DOHH2 (cell line): Measurements from ENCODE around the gene PTPN4.
"Not testable (repeated sequence)": the region's sequence is repeated elsewhere in the genome, so short reads cannot be mapped to it uniquely, and the experiment has no call there.

Source experiments
- H3F3A ChIP-seq: fragments of 200-600 bp; sonication (generic), shearing (Covaris generic); 2 replicates; pipeline ENCODE4 v1.6.0; 2016; ENCODE audit warnings: antibody characterized with exemption, mild to moderate bottlenecking; ENCODE audit not compliant: control insufficient read depth, insufficient read depth
- H3K27ac ChIP-seq: fragments of 200-600 bp; sonication (generic); 2 replicates; pipeline ENCODE4 v1.5.1; 2014; ENCODE audit warnings: low read depth, mild to moderate bottlenecking, low read length, moderate library complexity
- H3K27me3 ChIP-seq: fragments of 200-600 bp; sonication (generic); 2 replicates; pipeline ENCODE4 v1.6.1; 2014; ENCODE audit warnings: mild to moderate bottlenecking, low read length, mixed read lengths; ENCODE audit not compliant: control insufficient read depth
- H3K36me3 ChIP-seq: fragments of 200-600 bp; sonication (generic); 2 replicates; pipeline ENCODE4 v1.6.1; 2014; ENCODE audit warnings: mild to moderate bottlenecking, low read length, moderate library complexity, mixed read lengths; ENCODE audit not compliant: control insufficient read depth
- H3K4me1 ChIP-seq: fragments of 200-600 bp; sonication (generic); 2 replicates; pipeline ENCODE4 v1.6.1; 2014; ENCODE audit warnings: mild to moderate bottlenecking, low read length, mixed read lengths; ENCODE audit not compliant: control insufficient read depth
- H3K4me2 ChIP-seq: fragments of 200-600 bp; sonication (generic); 2 replicates; pipeline ENCODE4 v1.6.0; 2014; ENCODE audit warnings: mild to moderate bottlenecking, low read length, moderate library complexity
- H3K4me3 ChIP-seq: fragments of 200-600 bp; sonication (generic); 2 replicates; pipeline ENCODE4 v1.5.1; 2014; ENCODE audit warnings: mild to moderate bottlenecking, low read length, mixed read lengths
- H3K79me2 ChIP-seq: fragments of 200-600 bp; sonication (generic); 2 replicates; pipeline ENCODE4 v1.6.1; 2014; ENCODE audit warnings: mild to moderate bottlenecking, low read length, mixed read lengths; ENCODE audit not compliant: control insufficient read depth
- H3K9me2 ChIP-seq: fragments of 200-600 bp; sonication (generic); replicated peaks from 2 replicates; pipeline ENCODE4 v1.6.1; 2014; ENCODE audit warnings: mild to moderate bottlenecking, low read length, mixed read lengths; ENCODE audit not compliant: control insufficient read depth
- H3K9me3 ChIP-seq: fragments of 200-600 bp; sonication (generic); 2 replicates; pipeline ENCODE4 v1.6.1; 2014; ENCODE audit warnings: antibody characterized with exemption, low read length, mixed read lengths; ENCODE audit not compliant: control insufficient read depth, insufficient read depth
- H4K20me1 ChIP-seq: fragments of 200-600 bp; sonication (generic); 2 replicates; pipeline ENCODE4 v1.6.0; 2014; ENCODE audit warnings: low read depth, mild to moderate bottlenecking, antibody characterized with exemption, low read length, moderate library complexity; ENCODE audit not compliant: control insufficient read depth, insufficient read depth
- CTCF ChIP-seq: fragments of 200-600 bp; sonication (generic); IDR thresholded peaks from one replicate; pipeline ENCODE4 v1.5.1; 2014; ENCODE audit warnings: antibody characterized with exemption, mild to moderate bottlenecking, low read depth, low read length; ENCODE audit not compliant: poor library complexity, severe bottlenecking
- EZH2phosphoT487 ChIP-seq: fragments of 200-600 bp; sonication (generic); IDR thresholded peaks from 2 replicates; pipeline ENCODE4 v1.6.1; 2017; ENCODE audit warnings: borderline replicate concordance, mild to moderate bottlenecking, antibody characterized with exemption, low read length, moderate library complexity, mixed read lengths

PTPN4 gene

DNA sequence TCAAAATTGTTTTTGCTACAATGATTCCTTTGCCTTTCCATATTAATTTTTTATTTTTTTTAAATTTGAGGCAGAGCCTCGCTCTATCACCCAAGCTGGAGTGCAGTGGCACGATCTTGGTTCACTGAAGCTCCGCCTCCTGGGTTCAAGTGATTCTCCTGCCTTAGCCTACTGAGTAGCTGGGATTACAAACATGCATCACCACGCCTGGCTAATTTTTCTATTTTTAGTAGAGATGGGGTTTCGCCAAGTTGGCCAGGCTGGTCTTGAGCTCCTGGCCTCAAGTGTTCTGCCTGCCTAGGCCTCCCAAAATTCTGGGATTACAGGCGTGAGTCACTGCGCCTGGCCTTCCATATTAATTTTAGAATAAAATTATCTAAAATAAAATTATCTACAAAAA, 41.3 kb downstream of the PTPN4 start:
- Histone ChIP-seq H3K4me2 (no peak overlapping the region), H4K20me1 (no peaks in the 10 kb centered on the region), H3F3A (no peaks in the 10 kb centered on the region; the same call in 1 of the 2 replicates), H3K27me3 (no peaks in the 10 kb centered on the region), H3K27ac (no peak overlapping the region), H3K36me3 (no peaks in the 10 kb centered on the region), H3K4me3 (no peak overlapping the region), H3K79me2 (peaks cover 60% of the 10 kb centered on the region), H3K9me3 (no peaks in the 10 kb centered on the region), H3K9me2 (no peaks in the 10 kb centered on the region), H3K4me1 (no peaks in the 10 kb centered on the region)
- TF ChIP-seq CTCF, result no peak
- no peak for TF ChIP-seq EZH2phosphoT487

DNA sequence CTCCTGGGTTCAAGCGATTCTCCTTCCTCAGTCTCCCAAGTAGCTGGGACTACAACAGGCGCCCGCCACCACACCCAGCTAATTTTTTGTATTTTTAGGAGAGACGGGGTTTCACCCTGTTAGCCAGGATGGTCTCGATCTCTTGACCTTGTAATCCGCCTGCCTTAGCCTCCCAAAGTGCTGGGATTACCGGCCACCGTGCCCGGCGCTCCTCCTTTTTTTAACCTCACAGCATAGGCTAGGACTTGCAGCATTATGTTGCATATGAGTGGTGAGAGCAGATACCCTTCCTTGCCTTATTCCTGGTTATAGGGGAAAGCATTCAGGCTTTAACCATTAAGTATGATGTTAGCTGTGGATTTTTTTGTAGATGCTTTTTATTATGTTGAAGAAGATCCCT, 42.3 kb downstream of the PTPN4 start:
- not testable (repeated sequence) for H3K4me1 ChIP-seq, H3K27ac ChIP-seq, H3K9me2 ChIP-seq, H3K4me2 ChIP-seq, H3K9me3 ChIP-seq, H3F3A ChIP-seq, H3K36me3 ChIP-seq, H3K4me3 ChIP-seq, H4K20me1 ChIP-seq, H3K27me3 ChIP-seq
- H3K79me2 ChIP-seq, result peaks cover 57% of the 10 kb centered on the region

GRCh38 chr2:119803101-119803500, 43.4 kb downstream of the PTPN4 start:
- Histone ChIP-seq H3K9me3 (no peaks in the 10 kb centered on the region), H3F3A (no peaks in the 10 kb centered on the region; the same call in 1 of the 2 replicates), H3K36me3 (no peaks in the 10 kb centered on the region), H3K27ac (no peak overlapping the region), H3K79me2 (peaks cover 52% of the 10 kb centered on the region), H3K4me2 (no peak overlapping the region), H3K4me1 (no peaks in the 10 kb centered on the region), H4K20me1 (no peaks in the 10 kb centered on the region), H3K4me3 (no peak overlapping the region), H3K9me2 (no peaks in the 10 kb centered on the region), H3K27me3 (no peaks in the 10 kb centered on the region)
- TF ChIP-seq EZH2phosphoT487, result no peak

GRCh38 chr2:119804409-119804808, 44.7 kb downstream of the PTPN4 start:
- not testable (repeated sequence) for H3K36me3 ChIP-seq, H3F3A ChIP-seq, H3K27me3 ChIP-seq

GRCh38 chr2:119808516-119809147, 48.9 kb downstream of the PTPN4 start:
- no peaks in the 10 kb centered on the region for H4K20me1 ChIP-seq
- no peaks in the 10 kb centered on the region; the same call in 1 of the 2 replicates for H3K36me3 ChIP-seq
- peaks cover 10% of the 10 kb centered on the region for H3K79me2 ChIP-seq
- no peaks in the 10 kb centered on the region for H3K9me3 ChIP-seq
- TF ChIP-seq CTCF (no peak), EZH2phosphoT487 (no peak)
- H3K27ac ChIP-seq, result no peak overlapping the region
- no peaks in the 10 kb centered on the region for H3F3A ChIP-seq
- no peaks in the 10 kb centered on the region for H3K9me2 ChIP-seq
- no peaks in the 10 kb centered on the region for H3K27me3 ChIP-seq
- no peak overlapping the region for H3K4me2 ChIP-seq
- H3K4me1 ChIP-seq, result no peaks in the 10 kb centered on the region
- H3K4me3 ChIP-seq, result no peak overlapping the region

More at GRCh38 chr2:119804409-119804808, 44.7 kb downstream of the PTPN4 start:
- not testable (repeated sequence) for H3K27ac ChIP-seq, H3K4me1 ChIP-seq, H3K4me2 ChIP-seq, H3K9me3 ChIP-seq, H3K4me3 ChIP-seq, H4K20me1 ChIP-seq, H3K9me2 ChIP-seq
- peaks cover 43% of the 10 kb centered on the region for H3K79me2 ChIP-seq
